ENCODE results near the gene ATP1B3.

Gene ATP1B3

GRCh38 chr3:141894524-141895176 is 18.2 kb downstream of the ATP1B3 start:
- Histone ChIP-seq H3K9me3 (ENCODE audit: control insufficient read depth, insufficient read depth, low read depth, low read length) (no peaks in the 10 kb centered on the region), H3K36me3 (ENCODE audit: control insufficient read depth in 2 of 2, insufficient read depth in 1 of 2, low read length in 2 of 2) (peaks cover 0 to 12% of the 10 kb centered on the region in 2 experiments; a peak in 1 of 3 replicates), H3K4me1 (ENCODE audit: control insufficient read depth, insufficient read depth, low read length) (no peaks in the 10 kb centered on the region), H3K27ac (ENCODE audit: extremely low read depth, low read depth, low read length) (no peak overlapping the region), H3K4me3 (ENCODE audit: low read depth, low read length) (no peak overlapping the region)
- TF ChIP-seq ZNF785 (tag by site-specific recombination; IDR thresholded peaks at IDR 0.05): no peak
- ChIA-PET CTCF (interaction anchor here (0.6 kb wide), 1 partner anchor 183 kb away, joined by 4 read pairs; no protein-coding TSS in a partner anchor), POLR2A (interaction anchor here (1.9 kb wide), 1 partner anchor 17 kb away, joined by 8 read pairs; no protein-coding TSS in a partner anchor)

GRCh38 chr3:141895731-141896130 is 19.3 kb downstream of the ATP1B3 start:
- Histone ChIP-seq H3K27ac (ENCODE audit: extremely low read depth, low read depth, low read length) (no peak overlapping the region), H3K4me3 (ENCODE audit: low read depth, low read length) (no peak overlapping the region), H3K36me3 (ENCODE audit: control insufficient read depth in 2 of 2, insufficient read depth in 1 of 2, low read length in 2 of 2) (peaks cover 0 to 16% of the 10 kb centered on the region in 2 experiments; a peak in 1 of 3 replicates), H3K9me3 (ENCODE audit: control insufficient read depth, insufficient read depth, low read depth, low read length) (no peaks in the 10 kb centered on the region), H3K4me1 (ENCODE audit: control insufficient read depth, insufficient read depth, low read length) (no peaks in the 10 kb centered on the region)
- POLR2A ChIA-PET: no interaction called here
- CTCF ChIA-PET: no interaction called here
- TF ChIP-seq TSHZ1 (tag by site-specific recombination; IDR thresholded peaks at IDR 0.05; ENCODE audit: borderline replicate concordance) (no peak), ZNF138 (tag by site-specific recombination; IDR thresholded peaks at IDR 0.05; ENCODE audit: borderline replicate concordance) (no peak), ZNF701 (tag by site-specific recombination; IDR thresholded peaks at IDR 0.05) (no peak), ZNF423 (tag by site-specific recombination; IDR thresholded peaks at IDR 0.05) (no peak), ZNF544 (tag by site-specific recombination; IDR thresholded peaks at IDR 0.05) (no peak), ZNF48 (tag by site-specific recombination; IDR thresholded peaks at IDR 0.05) (no peak), PATZ1 (tag by site-specific recombination; IDR thresholded peaks at IDR 0.05) (no peak), ZFP3 (tag by site-specific recombination; IDR thresholded peaks at IDR 0.05; ENCODE audit: low read depth) (no peak), ZNF488 (tag by site-specific recombination; IDR thresholded peaks at IDR 0.05) (no peak), ZNF239 (tag by site-specific recombination; IDR thresholded peaks at IDR 0.05) (no peak), ZNF624 (tag by site-specific recombination; IDR thresholded peaks at IDR 0.05) (no peak), ZEB2 (tag by site-specific recombination; IDR thresholded peaks at IDR 0.05) (no peak), ZNF114 (tag by site-specific recombination; IDR thresholded peaks at IDR 0.05) (no peak), ZBTB8A (tag by site-specific recombination; IDR thresholded peaks at IDR 0.05) (no peak), ZNF830 (tag by site-specific recombination; IDR thresholded peaks at IDR 0.05; ENCODE audit: low read depth) (no peak), ZNF707 (tag by site-specific recombination; IDR thresholded peaks at IDR 0.05) (no peak), ZNF266 (tag by site-specific recombination; IDR thresholded peaks at IDR 0.05; ENCODE audit: low read depth) (no peak), ZNF366 (tag by site-specific recombination; conservative IDR thresholded peaks at IDR 0.05) (no peak), ZNF600 (tag by site-specific recombination; IDR thresholded peaks at IDR 0.05) (no peak), ZBTB44 (tag by site-specific recombination; IDR thresholded peaks at IDR 0.05) (no peak)
